ENCODE measurements around the gene COA7. TPM values are rescaled to one million over a fixed set of nuclear protein-coding genes. Genes with fewer than 3 reads are reported as not detected.
A peak's percentile ranks its signal among the peaks of the same experiment; 100 is the strongest.

COA7 gene
- 10 to 100 TPM in 2 of 4 donors, 1 to 10 TPM in 2; 7.2 to 17.5 (median 8.9) TPM for total RNA-seq

- TF ChIP-seq, protein P1, sequence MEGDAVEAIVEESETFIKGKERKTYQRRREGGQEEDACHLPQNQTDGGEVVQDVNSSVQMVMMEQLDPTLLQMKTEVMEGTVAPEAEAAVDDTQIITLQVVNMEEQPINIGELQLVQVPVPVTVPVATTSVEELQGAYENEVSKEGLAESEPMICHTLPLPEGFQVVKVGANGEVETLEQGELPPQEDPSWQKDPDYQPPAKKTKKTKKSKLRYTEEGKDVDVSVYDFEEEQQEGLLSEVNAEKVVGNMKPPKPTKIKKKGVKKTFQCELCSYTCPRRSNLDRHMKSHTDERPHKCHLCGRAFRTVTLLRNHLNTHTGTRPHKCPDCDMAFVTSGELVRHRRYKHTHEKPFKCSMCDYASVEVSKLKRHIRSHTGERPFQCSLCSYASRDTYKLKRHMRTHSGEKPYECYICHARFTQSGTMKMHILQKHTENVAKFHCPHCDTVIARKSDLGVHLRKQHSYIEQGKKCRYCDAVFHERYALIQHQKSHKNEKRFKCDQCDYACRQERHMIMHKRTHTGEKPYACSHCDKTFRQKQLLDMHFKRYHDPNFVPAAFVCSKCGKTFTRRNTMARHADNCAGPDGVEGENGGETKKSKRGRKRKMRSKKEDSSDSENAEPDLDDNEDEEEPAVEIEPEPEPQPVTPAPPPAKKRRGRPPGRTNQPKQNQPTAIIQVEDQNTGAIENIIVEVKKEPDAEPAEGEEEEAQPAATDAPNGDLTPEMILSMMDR (IDR thresholded peaks at IDR 0.05): no peak
- no peak for TF ChIP-seq POLR2A (IDR thresholded peaks at IDR 0.05)
- 2 to 4% methylated on average over 38 to 51 of the region's 68 CpGs for WGBS, 2 donors
- intact Hi-C loops (cut with DNase I; ENCODE audit: low total_unique reads): no loop called here
- H3K4me3 ChIP-seq (ENCODE audit: low read depth, poor library complexity, severe bottlenecking): peak within 1 kb of the TSS; percentile 83
- DNase-seq (ENCODE audit: low spot score in 2 of 2): peak; percentile 70 to 97
Observed at GRCh38 chr1:52697795-52698674, at the start of gene COA7. TSS of gene COA7 (minus strand) at chr1:52698347. CDS start at chr1:52698326, 21 bp downstream.

- TF ChIP-seq, protein P1 (IDR thresholded peaks at IDR 0.05): no peak
- no peak for TF ChIP-seq POLR2A (IDR thresholded peaks at IDR 0.05)
- no peak for DNase-seq (ENCODE audit: low spot score in 2 of 2)
Observed at GRCh38 chr1:52747450-52747849, 49.3 kb upstream of the COA7 start.

GRCh38 chr1:52746189-52746588, 48.0 kb upstream of the COA7 start:
- intact Hi-C loops (cut with DNase I; ENCODE audit: low total_unique reads): no loop called here
- WGBS, 2 donors: 87 to 90% methylated on average over 4 of the region's 4 CpGs

More at GRCh38 chr1:52747450-52747849, 49.3 kb upstream of the COA7 start:
- intact Hi-C loops (cut with DNase I; ENCODE audit: low total_unique reads): no loop called here
- H3K4me3 ChIP-seq (ENCODE audit: low read depth, poor library complexity, severe bottlenecking): no peak overlapping the region
- WGBS, 2 donors: 86 to 91% methylated on average over 1 of the region's 1 CpG

GRCh38 chr1:52741259-52741658, 43.1 kb upstream of the COA7 start:
- TF ChIP-seq POLR2A (IDR thresholded peaks at IDR 0.05): no peak
- TF ChIP-seq, protein P1 (IDR thresholded peaks at IDR 0.05): no peak
- no peak overlapping the region for H3K4me3 ChIP-seq (ENCODE audit: low read depth, poor library complexity, severe bottlenecking)
- intact Hi-C loops (cut with DNase I; ENCODE audit: low total_unique reads): no loop called here
- DNase-seq (ENCODE audit: low spot score in 2 of 2): no peak
- WGBS, 2 donors: 80 to 88% methylated on average over 3 of the region's 3 CpGs

More at GRCh38 chr1:52746189-52746588, 48.0 kb upstream of the COA7 start:
- no peak for DNase-seq (ENCODE audit: low spot score in 2 of 2)
- no peak for TF ChIP-seq POLR2A (IDR thresholded peaks at IDR 0.05)
- TF ChIP-seq, protein P1 (IDR thresholded peaks at IDR 0.05): no peak
- H3K4me3 ChIP-seq (ENCODE audit: low read depth, poor library complexity, severe bottlenecking): no peak overlapping the region

GRCh38 chr1:52739699-52740467, 41.7 kb upstream of the COA7 start:
- TF ChIP-seq, protein P1 (IDR thresholded peaks at IDR 0.05): no peak
- no peak for TF ChIP-seq POLR2A (IDR thresholded peaks at IDR 0.05)
- H3K4me3 ChIP-seq (ENCODE audit: low read depth, poor library complexity, severe bottlenecking): no peak overlapping the region
- intact Hi-C loops (cut with DNase I; ENCODE audit: low total_unique reads): no loop called here
- 87 to 89% methylated on average over 4 of the region's 4 CpGs for WGBS, 2 donors
- DNase-seq (ENCODE audit: low spot score in 2 of 2): no peak
